HG03097 (cell line): ENCODE data around the gene RASL10A.

Experiments
- ATAC-seq: cut with Tn5 transposase; IDR thresholded peaks from one replicate; pipeline ENCODE4 v1.9.1; 2021; ENCODE audit not compliant: unreplicated experiment, low FRiP score

RASL10A gene

GRCh38 chr22:29270475-29271271, 44.8 kb downstream of the RASL10A start:
- no peak for ATAC-seq

GRCh38 chr22:29269731-29270474, 45.6 kb downstream of the RASL10A start:
- no peak for ATAC-seq

GRCh38 chr22:29269230-29269604, 46.3 kb downstream of the RASL10A start:
- no peak for ATAC-seq

GRCh38 chr22:29268511-29269229, 46.8 kb downstream of the RASL10A start:
- ATAC-seq = peak; percentile 15

- peak; percentile 67 for ATAC-seq
Observed at GRCh38 chr22:29267858-29268510, 47.5 kb downstream of the RASL10A start, which contains the start of the genes EWSR1 and RHBDD3. Gene EWSR1 (plus strand): TSS chr22:29268268. CDS start chr22:29268337, 69 bp downstream. Gene RHBDD3 (minus strand): TSS chr22:29267981. CDS start chr22:29265626, 2,355 bp downstream.

- ATAC-seq = no peak
Observed at GRCh38 chr22:29267462-29267857, 48.0 kb downstream of the RASL10A start.

- ATAC-seq = no peak
Observed at GRCh38 chr22:29266564-29267461, 48.7 kb downstream of the RASL10A start.

- no peak for ATAC-seq
Observed at GRCh38 chr22:29265929-29266328, 49.6 kb downstream of the RASL10A start.

GRCh38 chr22:29265305-29265704, 50.2 kb downstream of the RASL10A start:
- no peak for ATAC-seq

- ATAC-seq = no peak
Observed at GRCh38 chr22:29263791-29264276, 51.7 kb downstream of the RASL10A start.
